MCF 10A (cell line): ENCODE measurements around the gene STX17. TPM values are rescaled to one million over a fixed set of nuclear protein-coding genes. Genes with fewer than 3 reads are reported as not detected.

Experiments
- BruUV-seq: library from RNA; stranded (reverse); fragments of 400-500 nt; replicated peaks from 2 replicates; lab custom pipeline; 2021; lab: Mats Ljungman, UMichigan
- CTCF ChIA-PET: fragments of 300-600 bp; sonication (Branson Sonifier 250); formaldehyde crosslinking; extraction: SDS; loops from one replicate; lab custom pipeline; 2021; ENCODE audit warnings: antibody characterized with exemption, inconsistent platforms; lab: Yijun Ruan, JAX
- POLR2A ChIA-PET: fragments of 300-600, 350-650 bp; sonication (Branson Sonifier 250); formaldehyde crosslinking; extraction: SDS; loops from one replicate; lab custom pipeline; 2020; ENCODE audit warnings: antibody characterized with exemption, inconsistent platforms; lab: Yijun Ruan, JAX
- DNase-seq: peaks from one replicate; pipeline ENCODE4 v3.0.0-alpha.2; 2018; ENCODE audit not compliant: unreplicated experiment
- H3K27ac Mint-ChIP-seq: one replicate; pipeline ENCODE4 v1.8.0; 2022; ENCODE audit warnings: mild to moderate bottlenecking, low read depth, mixed read lengths; ENCODE audit not compliant: unreplicated experiment
- H3K27me3 Mint-ChIP-seq: one replicate; pipeline ENCODE4 v1.8.0; 2022; ENCODE audit warnings: mixed read lengths; ENCODE audit not compliant: insufficient read depth, unreplicated experiment
- H3K36me3 Mint-ChIP-seq: one replicate; pipeline ENCODE4 v1.8.0; 2022; ENCODE audit warnings: mild to moderate bottlenecking, moderate library complexity, mixed read lengths; ENCODE audit not compliant: insufficient read depth, unreplicated experiment
- H3K4me1 Mint-ChIP-seq: one replicate; pipeline ENCODE4 v1.8.0; 2022; ENCODE audit warnings: mixed read lengths; ENCODE audit not compliant: insufficient read depth, unreplicated experiment
- H3K4me3 Mint-ChIP-seq: one replicate; pipeline ENCODE4 v1.8.0; 2022; ENCODE audit warnings: mild to moderate bottlenecking, moderate library complexity, mixed read lengths; ENCODE audit not compliant: unreplicated experiment
- H3K9me3 Mint-ChIP-seq: one replicate; pipeline ENCODE4 v1.8.0; 2022; ENCODE audit warnings: mixed read lengths; ENCODE audit not compliant: unreplicated experiment
- CTCF ChIP-seq: fragments of 200-600 bp; IDR thresholded peaks from one replicate; pipeline ENCODE4 v1.8.0; 2022; ENCODE audit warnings: antibody characterized with exemption, mild to moderate bottlenecking; ENCODE audit not compliant: unreplicated experiment
- intact Hi-C: fragments of 100-400 bp; cut with micrococcal nuclease; formaldehyde crosslinking; loops from 2 replicates; pipeline ENCODE4 v1.14.1; 2022
- total RNA-seq: library from RNA; stranded (reverse); gene quantifications from 2 replicates; pipeline ENCODE4 v1.2.3, GENCODE V29; 2022

The STX17 gene
- total RNA-seq, 1 experiment from 2014 or later: 32.4 TPM

GRCh38 chr9:99873943-99874584 is 32.4 kb upstream of the STX17 start:
- intact Hi-C loops: loop anchor here (1.0 kb wide), 1 partner anchor 55 kb away; no protein-coding TSS in a partner anchor
- Mint-ChIP-seq H3K27ac (no peak overlapping the region), H3K4me1 (peaks cover 6% of the 10 kb centered on the region), H3K27me3 (peaks cover 55% of the 10 kb centered on the region), H3K9me3 (no peaks in the 10 kb centered on the region), H3K36me3 (no peaks in the 10 kb centered on the region), H3K4me3 (no peak overlapping the region)
- DNase-seq: no peak
- ChIA-PET POLR2A (no interaction called here), CTCF (interaction anchor here (0.5 to 0.6 kb wide), 2 partner anchors 651 to 921 kb away, joined by 3 to 4 read pairs; no protein-coding TSS in a partner anchor)
- TF ChIP-seq CTCF: no peak
- no TSS peak for BruUV-seq

GRCh38 chr9:99876190-99876589 is 30.3 kb upstream of the STX17 start:
- Mint-ChIP-seq H3K4me3 (no peak overlapping the region), H3K9me3 (peaks cover 4% of the 10 kb centered on the region), H3K36me3 (no peaks in the 10 kb centered on the region), H3K4me1 (peaks cover 6% of the 10 kb centered on the region), H3K27me3 (peaks cover 34% of the 10 kb centered on the region), H3K27ac (no peak overlapping the region)
- no peak for TF ChIP-seq CTCF
- intact Hi-C loops: no loop called here
- BruUV-seq: no TSS peak
- ChIA-PET POLR2A (interaction anchor here (1.3 kb wide), 1 partner anchor 30 kb away, joined by 4 read pairs; the partner anchor contains the start of gene STX17), CTCF (interaction anchor here (0.6 kb wide), 1 partner anchor 379 kb away, joined by 3 read pairs; no protein-coding TSS in a partner anchor)
- no peak for DNase-seq

- H3K9me3 Mint-ChIP-seq: peaks cover 4% of the 10 kb centered on the region
- H3K4me3 Mint-ChIP-seq: no peak overlapping the region
- peaks cover 33% of the 10 kb centered on the region for H3K27me3 Mint-ChIP-seq
- POLR2A ChIA-PET: no interaction called here
- DNase-seq: no peak
- peaks cover 4% of the 10 kb centered on the region for H3K4me1 Mint-ChIP-seq
- TF ChIP-seq CTCF: no peak
- intact Hi-C loops: no loop called here
- CTCF ChIA-PET: no interaction called here
- no peaks in the 10 kb centered on the region for H3K36me3 Mint-ChIP-seq
- H3K27ac Mint-ChIP-seq: no peak overlapping the region
- no TSS peak for BruUV-seq
Observed at GRCh38 chr9:99878651-99879050, 27.8 kb upstream of the STX17 start.

GRCh38 chr9:99881769-99882168 is 24.7 kb upstream of the STX17 start:
- POLR2A ChIA-PET: interaction anchor here (1.2 kb wide), 1 partner anchor 17 kb away, joined by 3 read pairs; no protein-coding TSS in a partner anchor
- CTCF ChIA-PET: no interaction called here
- intact Hi-C loops: no loop called here
- H3K4me1 Mint-ChIP-seq: no peaks in the 10 kb centered on the region
- no peak overlapping the region for H3K27ac Mint-ChIP-seq
- peaks cover 4% of the 10 kb centered on the region for H3K9me3 Mint-ChIP-seq
- DNase-seq: no peak
- TF ChIP-seq CTCF: no peak
- H3K36me3 Mint-ChIP-seq: no peaks in the 10 kb centered on the region
- BruUV-seq: no TSS peak
- no peak overlapping the region for H3K4me3 Mint-ChIP-seq
- H3K27me3 Mint-ChIP-seq: peaks cover 2% of the 10 kb centered on the region
